HG02884 (cell line): Measurements from ENCODE around the gene PRKRIP1.
A peak's percentile ranks its signal among the peaks of the same experiment; 100 is the strongest.
"Not testable (repeated sequence)": the region's sequence is repeated elsewhere in the genome, so short reads cannot be mapped to it uniquely, and the experiment has no call there.

Experiments
- ATAC-seq: cut with Tn5 transposase; IDR thresholded peaks from one replicate; pipeline ENCODE4 v1.9.1; 2021; ENCODE audit warnings: mild to moderate bottlenecking, moderate library complexity; ENCODE audit not compliant: unreplicated experiment

The PRKRIP1 gene, protein sequence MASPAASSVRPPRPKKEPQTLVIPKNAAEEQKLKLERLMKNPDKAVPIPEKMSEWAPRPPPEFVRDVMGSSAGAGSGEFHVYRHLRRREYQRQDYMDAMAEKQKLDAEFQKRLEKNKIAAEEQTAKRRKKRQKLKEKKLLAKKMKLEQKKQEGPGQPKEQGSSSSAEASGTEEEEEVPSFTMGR

GRCh38 chr7:102395873-102396709, at the start of gene PRKRIP1:
PRKRIP1 (plus strand) TSS chr7:102396363; CDS start chr7:102396412, 49 bp downstream.
- ATAC-seq, result peak; percentile 98

- not testable (repeated sequence) for ATAC-seq
These were observed 49.2 kb upstream of the PRKRIP1 start for GRCh38 chr7:102346983-102347382.

GRCh38 chr7:102356344-102356743, 39.8 kb upstream of the PRKRIP1 start, which contains the start of gene SPDYE6:
SPDYE6 (minus strand) TSS chr7:102356444; CDS start chr7:102356023, 421 bp downstream.
- ATAC-seq, result not testable (repeated sequence)

DNA sequence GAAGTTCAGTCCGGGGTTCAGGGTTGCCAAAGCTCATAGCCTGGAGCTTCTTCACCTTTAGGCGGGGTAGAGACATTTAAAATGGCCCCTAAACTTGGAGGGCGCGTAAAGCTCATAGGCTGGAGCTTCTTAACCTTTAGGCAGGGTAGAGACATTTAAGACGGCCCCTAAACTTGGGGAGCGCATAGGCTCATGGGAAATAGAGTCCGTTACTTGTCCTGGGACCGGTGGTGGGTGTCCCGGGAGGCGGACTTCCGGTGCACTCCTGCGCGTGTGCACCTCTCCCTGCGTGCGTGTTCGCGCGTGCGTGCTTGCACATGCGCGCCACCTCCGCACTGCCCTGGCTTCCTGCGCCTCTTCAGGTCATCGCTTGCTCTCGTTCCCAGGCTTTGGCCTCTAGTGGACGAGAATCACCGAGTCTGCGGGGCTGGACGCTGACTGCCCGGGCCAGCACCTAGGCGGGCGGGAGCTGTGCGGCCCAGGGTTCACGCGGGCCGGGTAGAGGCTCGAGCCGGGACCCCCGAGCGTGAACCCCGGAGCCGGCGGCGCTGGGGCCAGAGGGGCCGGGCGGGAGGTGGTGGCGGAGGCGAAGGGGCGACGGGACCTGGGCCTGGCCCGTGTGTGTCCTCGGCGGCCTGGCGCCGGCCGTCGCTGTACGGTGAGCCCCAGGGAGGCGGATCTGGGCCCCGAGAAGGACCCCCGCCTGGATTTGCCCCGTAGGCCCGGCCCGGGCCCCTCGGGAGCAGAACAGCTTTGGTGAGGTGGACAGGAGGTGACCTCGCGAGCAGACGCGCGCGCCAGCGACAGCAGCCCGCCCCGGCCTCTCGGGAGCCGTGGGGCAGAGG, 32.4 kb upstream of the PRKRIP1 start:
- peak; percentile 99 for ATAC-seq

- not testable (repeated sequence) for ATAC-seq
These were observed 31.7 kb upstream of the PRKRIP1 start for GRCh38 chr7:102364394-102364886.

DNA sequence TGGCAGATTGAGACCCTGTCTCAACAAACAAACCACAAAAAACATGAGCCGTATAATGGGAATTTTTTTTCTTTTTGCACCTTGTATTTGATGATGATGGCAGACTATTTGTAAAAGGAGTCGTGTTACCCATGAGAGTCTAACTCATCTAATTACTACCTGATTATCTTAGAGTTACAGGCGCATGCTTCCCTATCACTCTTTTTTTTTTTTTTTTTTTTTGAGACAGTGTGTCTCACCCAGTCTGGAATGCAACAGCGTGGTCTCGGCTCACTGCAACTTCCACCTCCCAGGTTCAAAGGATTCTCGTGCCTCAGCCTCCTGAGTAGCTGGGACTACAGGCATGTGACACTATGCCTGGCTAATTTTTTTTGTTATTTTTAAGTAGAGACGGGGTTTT, 30.8 kb upstream of the PRKRIP1 start:
- ATAC-seq, result not testable (repeated sequence)

DNA sequence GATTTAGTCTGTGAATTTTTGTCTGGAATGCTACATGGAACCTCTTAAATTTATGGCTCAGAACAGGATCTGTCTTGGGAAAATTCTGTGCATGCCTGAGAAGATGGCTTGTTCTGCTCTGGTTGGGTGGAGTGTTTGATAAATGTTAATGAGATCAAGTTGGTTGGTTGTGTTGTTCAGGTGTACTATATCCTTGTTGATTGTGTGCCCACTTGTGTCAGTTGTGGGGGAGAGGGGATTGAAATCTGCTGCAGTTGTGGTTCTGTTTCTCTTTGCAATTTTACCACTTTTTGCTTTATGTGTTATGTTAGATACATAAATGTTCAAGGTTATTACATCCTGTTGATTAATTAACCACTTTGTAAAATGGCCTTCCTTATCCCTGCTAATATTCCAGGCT, 26.1 kb upstream of the PRKRIP1 start:
- ATAC-seq, result not testable (repeated sequence)

DNA sequence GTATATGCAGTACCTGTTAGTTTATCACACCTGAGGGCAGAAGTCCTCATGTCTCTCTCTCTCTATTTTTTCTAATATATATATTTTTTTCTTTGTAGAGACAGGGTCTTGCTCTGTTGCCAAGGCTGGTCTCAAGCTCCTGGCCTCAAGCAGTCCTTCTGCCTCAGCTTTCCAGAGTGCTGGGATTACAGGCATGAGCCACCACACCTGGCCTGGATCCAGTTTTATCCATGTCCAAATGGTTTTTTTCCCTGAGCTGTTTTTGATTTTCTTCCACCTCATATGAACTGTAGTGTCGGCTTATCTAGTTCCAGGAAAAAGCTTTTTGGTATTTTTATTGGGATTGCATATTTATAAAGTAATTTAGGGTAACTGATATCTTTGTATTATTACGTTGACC, 23.4 kb upstream of the PRKRIP1 start:
- not testable (repeated sequence) for ATAC-seq

DNA sequence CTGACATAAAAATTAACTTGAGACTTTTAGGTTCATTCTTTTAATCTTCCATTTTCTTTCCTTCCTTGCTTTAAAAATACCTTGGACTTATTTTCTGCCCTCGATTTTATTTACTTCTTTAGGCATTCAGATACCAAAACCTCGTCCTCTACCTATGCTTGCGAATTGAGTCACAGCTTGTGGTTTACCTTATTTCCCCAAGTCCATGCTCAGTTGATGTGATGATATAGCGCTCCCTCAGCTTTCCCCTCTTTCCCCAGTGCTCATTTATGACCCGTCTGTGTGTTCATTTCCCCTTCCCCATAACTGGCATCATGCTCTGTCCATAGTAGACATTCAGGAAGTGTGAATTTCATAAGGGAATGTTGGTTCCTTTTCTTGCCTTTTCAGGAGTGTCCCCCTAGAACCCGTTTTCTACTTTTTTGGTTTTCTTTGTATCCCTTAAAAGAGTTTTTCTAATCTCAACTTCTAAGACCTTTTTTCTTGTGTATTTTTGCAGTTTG, 19.1 kb upstream of the PRKRIP1 start:
- no peak for ATAC-seq

DNA sequence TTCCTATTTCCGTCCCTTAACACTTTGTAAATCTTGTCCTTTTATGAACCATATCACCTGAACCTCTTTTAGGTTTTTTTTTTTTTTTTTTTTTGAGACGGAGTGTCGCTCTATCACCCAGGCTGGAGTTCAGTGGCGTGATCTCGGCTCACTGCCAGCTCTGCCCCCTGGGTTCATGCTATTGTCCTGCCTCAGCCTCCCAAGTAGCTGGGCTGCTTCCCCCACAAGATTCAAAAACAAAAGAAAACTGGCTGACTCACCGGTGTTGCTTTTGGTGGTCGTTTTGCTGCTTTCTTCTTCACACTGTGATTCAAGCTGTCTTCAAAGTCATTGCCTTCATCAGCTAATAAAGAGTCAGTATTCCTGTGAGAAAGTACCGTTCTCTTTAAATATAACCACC, 15.3 kb upstream of the PRKRIP1 start:
- ATAC-seq, result not testable (repeated sequence)

GRCh38 chr7:102381696-102382425, 14.3 kb upstream of the PRKRIP1 start:
- not testable (repeated sequence) for ATAC-seq

- ATAC-seq, result no peak
These were observed 9.1 kb upstream of the PRKRIP1 start for GRCh38 chr7:102387064-102387463.

GRCh38 chr7:102389810-102390209, 6.4 kb upstream of the PRKRIP1 start:
- no peak for ATAC-seq

GRCh38 chr7:102390697-102391484, 5.3 kb upstream of the PRKRIP1 start:
- no peak for ATAC-seq

GRCh38 chr7:102392330-102392729, 3.8 kb upstream of the PRKRIP1 start:
- no peak for ATAC-seq

DNA sequence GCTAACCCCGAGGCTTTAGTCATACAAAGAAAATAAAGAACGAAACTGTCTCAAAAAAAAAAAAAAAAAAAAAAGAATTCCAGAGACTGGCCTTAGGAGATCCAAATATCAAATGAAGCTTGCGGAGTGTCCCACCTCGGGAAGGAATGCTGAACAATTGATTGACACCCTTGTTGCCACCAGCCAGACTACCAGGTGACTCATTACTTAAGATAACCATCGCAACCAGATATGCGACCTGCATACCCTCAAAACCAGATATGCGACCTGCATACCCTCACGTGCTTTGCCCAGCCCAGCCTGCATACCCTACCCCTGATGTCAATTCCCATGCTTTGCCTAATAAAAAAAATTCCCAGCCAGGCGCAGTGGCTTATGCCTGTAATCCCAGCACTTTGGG, 2.7 kb upstream of the PRKRIP1 start:
- no peak for ATAC-seq

GRCh38 chr7:102395592-102395872, 631 bp upstream of the PRKRIP1 start:
- no peak for ATAC-seq

DNA sequence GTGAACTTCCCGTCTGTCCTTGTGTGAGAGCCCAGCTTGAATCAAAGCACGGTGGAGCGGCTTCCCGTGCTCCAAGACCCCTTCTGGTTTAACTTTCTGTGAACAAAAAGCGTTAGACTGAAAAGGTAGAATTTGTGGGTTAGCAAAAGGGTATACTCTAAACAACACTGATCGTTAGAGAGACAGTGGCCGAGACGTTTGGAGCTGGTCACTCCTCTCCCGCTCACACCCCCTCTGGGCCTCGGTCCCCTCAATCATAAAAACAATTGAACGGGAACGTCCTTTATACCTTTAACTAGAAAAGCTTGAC, 502 bp downstream of the PRKRIP1 start:
- ATAC-seq, result no peak

DNA sequence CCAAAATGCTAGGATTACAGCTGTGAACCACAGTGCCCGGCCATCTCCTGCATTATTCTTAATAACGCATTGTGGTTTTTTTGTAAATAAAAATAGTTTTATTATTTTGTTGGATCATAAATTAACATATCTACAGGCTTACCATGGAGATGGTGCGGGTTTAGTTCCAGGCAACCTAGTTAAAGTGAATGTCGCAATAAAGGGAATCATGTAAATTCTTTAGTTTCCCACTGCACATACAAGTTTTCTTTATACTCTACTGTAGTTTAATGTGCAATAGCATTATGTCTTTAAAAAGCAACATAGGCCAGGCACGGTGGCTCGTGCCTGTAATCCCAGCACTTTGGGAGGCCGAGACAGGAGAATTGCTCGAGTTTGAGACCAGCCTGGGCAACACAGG, 2.4 kb downstream of the PRKRIP1 start:
- no peak for ATAC-seq

DNA sequence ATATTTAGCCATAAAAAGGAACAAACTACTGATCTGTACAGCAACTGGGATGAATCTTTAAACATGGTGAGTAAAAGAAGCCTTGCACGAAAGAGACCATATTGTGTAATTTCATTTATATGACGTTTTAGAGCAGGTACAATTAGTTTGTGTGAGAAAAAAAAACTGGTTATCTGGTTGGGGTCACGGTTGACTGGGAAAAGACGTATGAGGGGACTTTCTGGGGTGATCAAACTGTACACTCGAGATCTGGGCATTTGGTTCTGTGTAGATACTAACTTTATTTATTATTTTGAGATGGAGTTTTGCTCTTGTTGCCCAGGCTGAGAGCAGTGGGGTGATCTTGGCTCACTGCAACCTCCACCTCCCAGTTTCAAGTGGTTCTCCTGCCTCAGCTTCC, 4.2 kb downstream of the PRKRIP1 start:
- no peak for ATAC-seq
